GM19025 (cell line): Measurements from ENCODE around the gene STARD13.

ENCODE experiments used
- ATAC-seq: cut with Tn5 transposase; IDR thresholded peaks from one replicate; pipeline ENCODE4 v1.9.1; 2021; ENCODE audit warnings: mild to moderate bottlenecking, low read depth, moderate library complexity; ENCODE audit not compliant: unreplicated experiment

Gene STARD13

DNA sequence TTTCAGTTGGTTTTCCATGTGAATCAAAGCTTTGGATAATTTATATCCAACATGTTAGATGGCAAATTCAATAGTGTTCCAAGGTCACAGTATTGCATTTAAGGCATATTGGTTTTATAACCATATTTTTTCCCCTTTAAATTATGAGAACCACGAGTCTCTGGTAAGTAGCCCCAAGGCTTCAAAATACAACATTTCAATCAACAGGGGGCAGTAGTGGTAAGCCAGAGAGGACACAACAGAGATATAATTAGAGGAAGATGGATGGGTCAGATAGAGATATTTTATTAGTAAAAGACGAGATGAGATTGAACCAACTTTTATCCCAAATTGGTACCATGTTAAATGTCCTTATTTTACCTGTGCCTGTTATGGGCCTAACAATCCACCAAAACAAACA is 216.2 kb downstream of the STARD13 start:
- ATAC-seq = no peak

DNA sequence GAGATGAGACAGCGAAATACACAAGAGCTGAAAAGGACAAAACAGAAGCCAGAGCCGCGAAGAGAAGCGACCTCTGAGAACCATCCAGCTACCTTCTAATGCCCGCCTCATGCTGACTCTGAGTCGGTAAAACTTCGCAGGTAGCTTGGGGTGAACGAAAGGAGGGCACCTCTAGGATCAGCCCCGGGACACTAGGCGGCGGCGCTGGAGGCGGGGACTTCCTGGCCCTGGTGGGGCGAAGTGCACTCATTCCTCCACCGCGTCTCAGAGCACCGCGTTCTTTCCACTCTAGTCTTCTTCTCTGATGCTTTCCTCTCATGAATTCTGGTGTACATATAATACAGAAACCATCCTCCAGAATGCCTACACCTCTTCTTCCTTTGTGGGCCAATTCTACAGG is 219.2 kb downstream of the STARD13 start:
- no peak for ATAC-seq

DNA sequence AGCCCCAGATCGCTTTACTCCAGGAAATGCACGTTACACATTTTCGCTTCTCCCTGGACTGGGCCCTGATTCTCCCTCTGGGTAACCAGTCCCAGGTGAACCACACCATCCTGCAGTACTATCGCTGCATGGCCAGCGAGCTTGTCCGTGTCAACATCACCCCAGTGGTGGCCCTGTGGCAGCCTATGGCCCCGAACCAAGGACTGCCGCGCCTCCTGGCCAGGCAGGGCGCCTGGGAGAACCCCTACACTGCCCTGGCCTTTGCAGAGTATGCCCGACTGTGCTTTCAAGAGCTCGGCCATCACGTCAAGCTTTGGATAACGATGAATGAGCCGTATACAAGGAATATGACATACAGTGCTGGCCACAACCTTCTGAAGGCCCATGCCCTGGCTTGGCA is 224.7 kb downstream of the STARD13 start:
- no peak for ATAC-seq

DNA sequence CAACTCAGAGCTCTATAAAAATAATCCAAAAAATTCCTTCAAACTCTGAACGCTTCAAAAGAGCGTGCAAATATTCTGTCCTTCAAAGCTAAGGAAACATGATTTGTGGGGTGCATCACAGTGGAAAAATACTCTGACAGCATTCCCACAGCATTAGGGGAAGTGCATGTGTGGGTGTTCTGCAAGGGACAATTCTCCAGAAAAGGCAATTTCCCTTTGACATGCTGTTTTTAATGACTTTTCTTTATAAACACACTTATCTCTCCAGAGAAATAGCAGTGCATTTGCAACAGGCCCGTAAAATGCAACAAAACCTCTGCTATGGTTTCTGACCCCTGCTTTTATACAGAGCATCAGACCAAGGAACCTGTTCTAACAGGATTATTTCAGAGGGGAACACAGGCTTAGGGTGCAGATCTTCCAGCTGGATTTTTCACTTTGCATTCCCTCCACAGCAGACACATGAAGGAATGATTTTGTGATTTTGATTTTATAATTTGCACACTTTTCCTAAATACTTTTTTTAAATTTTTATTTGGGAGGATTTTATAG is 226.7 kb downstream of the STARD13 start:
- no peak for ATAC-seq

DNA sequence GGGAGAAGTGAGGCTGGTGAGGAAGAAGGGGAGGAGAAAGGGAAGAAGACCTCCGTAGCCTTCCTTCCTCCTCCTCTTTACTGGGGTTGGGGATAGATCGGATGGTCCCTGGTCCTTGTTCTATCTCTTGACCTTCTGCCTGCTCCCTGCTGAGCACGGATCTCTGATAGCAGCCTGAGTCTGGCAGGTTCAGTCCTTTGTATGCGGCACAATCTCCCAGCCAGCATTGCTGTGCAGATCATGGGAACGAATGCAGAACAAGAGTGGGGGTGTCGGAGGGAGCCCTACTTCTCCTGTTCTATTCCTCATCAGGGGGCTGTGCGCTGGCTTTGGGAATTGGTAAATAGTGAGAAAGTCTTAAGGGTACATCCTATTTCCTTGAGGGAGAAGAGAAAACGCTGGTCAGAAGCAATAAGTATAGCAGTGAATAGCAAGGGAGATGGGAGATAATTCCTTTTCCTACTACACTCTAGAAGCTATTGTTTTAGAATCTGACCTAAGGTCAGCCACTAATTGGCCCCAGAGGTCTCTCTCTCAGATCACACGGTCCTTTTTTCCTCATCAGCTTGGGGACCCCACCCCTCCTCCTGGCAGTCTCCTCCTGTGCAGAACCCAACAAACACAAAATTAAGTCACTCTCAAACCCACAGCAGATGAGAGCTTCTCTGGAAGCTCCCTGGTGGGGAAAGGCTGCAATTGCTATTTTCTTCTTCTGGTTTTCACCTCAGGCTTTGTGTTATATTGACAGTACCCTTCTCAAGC is 228.4 kb downstream of the STARD13 start:
- no peak for ATAC-seq

DNA sequence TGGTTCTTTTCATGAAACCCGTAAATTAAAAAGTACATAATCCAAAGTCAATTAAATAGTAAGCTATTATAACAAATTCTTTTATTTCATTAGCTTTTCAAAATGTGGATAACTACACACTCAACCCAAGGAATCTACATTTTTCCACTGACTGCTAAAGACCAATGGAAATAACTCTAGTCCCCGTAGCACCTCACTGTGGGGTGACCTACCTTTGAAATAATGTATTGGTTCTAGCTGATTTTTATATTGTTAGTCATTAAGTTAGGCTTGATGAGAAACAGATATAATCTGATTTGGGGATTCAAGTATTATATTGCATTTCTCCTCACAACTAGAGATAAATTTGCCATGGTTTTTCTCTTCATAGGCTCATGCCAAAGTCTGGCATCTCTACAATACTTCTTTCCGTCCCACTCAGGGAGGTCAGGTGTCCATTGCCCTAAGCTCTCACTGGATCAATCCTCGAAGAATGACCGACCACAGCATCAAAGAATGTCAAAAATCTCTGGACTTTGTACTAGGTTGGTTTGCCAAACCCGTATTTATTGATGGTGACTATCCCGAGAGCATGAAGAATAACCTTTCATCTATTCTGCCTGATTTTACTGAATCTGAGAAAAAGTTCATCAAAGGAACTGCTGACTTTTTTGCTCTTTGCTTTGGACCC is 232.0 kb downstream of the STARD13 start:
- no peak for ATAC-seq
